ENCODE measurements around the gene KCNMB2.
"Not testable (repeated sequence)": the region's sequence is repeated elsewhere in the genome, so short reads cannot be mapped to it uniquely, and the experiment has no call there.

The KCNMB2 gene

GRCh38 chr3:178536211-178537079 is at the start of gene KCNMB2:
KCNMB2 (plus strand) TSS chr3:178536436.
- DNase-seq (ENCODE audit: low read depth in 2 of 3, low spot score in 2 of 3): no peak

DNA sequence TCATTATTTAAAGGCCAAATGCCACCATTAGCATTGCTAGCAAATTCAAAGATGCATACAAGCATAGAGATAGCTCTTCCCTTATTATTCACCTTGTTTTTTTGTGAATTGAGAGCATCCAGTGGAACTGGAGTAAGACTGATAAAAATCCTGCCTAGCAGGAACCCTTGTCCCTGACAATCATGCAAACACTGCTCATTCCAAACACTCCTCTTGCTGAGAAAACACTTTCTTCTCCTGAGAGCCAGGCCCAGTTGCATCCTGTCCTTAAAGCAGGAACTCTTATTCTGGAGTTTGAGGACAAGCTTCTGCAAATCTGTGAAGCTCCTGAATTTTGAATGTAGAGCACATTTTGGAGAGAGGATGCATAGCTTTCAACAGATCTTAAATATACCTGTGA is 49.3 kb upstream of the KCNMB2 start:
- DNase-seq (ENCODE audit: low read depth in 2 of 3, low spot score in 2 of 3): no peak

DNA sequence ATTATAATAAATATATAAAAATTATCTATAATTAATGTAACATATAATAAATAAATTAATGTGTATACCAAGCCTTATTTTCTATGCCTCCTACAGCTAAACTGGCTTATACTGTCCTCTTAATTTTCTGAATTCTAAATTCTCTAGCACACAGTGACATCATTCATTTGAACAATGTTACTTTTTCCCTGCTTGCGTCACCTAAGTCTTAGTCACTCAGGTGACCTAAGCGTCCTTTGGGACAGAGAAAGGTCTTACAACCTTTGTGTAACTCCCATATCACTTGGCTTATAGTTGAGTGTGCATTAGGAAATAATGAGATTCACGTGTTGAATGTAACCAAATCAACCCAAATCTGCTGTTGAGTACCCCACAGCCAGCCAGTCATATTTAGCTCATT is 48.5 kb upstream of the KCNMB2 start:
- no peak for DNase-seq (ENCODE audit: low read depth in 2 of 3, low spot score in 2 of 3)

- no peak for DNase-seq (ENCODE audit: low read depth in 2 of 3, low spot score in 2 of 3)
Measured at GRCh38 chr3:178491751-178492150, 44.5 kb upstream of the KCNMB2 start.

- no peak for DNase-seq (ENCODE audit: low read depth in 2 of 3, low spot score in 2 of 3)
Measured at GRCh38 chr3:178492491-178492890, 43.7 kb upstream of the KCNMB2 start.

DNA sequence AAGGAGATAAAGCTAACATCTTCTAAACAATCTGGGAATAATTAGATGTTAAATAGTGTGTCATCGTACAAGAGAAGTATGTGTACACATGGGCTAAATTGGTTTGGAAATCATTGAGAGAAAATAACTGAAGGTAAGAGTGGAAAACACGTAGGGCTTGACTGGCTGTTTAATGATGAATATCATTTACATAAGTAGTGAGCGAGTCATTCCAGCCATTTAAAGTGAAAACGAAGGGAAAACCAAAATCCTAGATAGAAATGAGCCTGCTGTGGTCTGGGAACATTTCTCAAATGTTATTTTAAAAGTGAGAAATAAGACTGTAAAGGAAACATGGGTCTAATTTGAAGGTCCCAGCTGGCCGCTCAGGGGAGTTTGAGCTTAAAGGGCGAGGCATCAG is 41.9 kb upstream of the KCNMB2 start:
- DNase-seq (ENCODE audit: low read depth in 2 of 3, low spot score in 2 of 3): no peak

DNA sequence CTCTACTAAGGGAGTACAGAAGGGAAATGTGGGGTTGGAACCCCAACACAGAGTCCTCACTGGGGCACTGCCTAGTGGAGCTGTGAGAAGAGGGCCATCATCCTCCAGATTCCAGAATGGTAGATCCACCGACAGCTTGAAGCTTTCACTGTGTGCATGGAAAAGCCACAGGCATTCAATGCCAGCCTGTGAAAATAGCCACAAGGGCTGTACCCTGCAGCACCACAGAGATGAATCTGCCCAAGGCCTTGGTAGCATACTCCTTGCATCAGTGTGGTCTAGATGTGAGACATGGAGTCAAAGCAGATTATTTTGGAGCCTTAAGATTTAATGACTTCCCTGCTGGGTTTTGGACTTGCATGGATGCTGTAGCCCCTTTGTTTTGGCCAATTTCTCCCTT is 39.3 kb upstream of the KCNMB2 start:
- DNase-seq (ENCODE audit: low read depth in 2 of 3, low spot score in 2 of 3): no peak

- DNase-seq (ENCODE audit: low read depth in 2 of 3, low spot score in 2 of 3): no peak
Measured at GRCh38 chr3:178498871-178499270, 37.4 kb upstream of the KCNMB2 start.

DNA sequence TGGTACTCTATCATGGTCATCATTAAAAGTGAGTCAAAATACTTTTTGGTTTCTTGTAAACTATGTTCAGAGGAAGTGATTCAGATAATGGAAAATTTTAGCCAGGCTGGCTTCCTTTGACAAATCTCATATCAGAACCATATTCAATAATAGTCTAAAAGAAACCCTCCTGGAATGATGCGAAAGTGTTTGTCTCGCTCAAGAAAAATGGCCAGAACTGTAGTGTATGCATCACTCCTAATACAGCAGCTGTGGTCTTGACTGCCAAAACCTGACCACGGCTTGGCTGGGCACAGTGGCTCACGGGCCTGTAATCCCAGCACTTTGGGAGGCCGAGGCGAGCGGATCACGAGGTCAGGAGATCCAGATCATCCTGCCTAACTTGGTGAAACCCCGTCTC is 35.6 kb upstream of the KCNMB2 start:
- DNase-seq (ENCODE audit: low read depth in 2 of 3, low spot score in 2 of 3): no peak

DNA sequence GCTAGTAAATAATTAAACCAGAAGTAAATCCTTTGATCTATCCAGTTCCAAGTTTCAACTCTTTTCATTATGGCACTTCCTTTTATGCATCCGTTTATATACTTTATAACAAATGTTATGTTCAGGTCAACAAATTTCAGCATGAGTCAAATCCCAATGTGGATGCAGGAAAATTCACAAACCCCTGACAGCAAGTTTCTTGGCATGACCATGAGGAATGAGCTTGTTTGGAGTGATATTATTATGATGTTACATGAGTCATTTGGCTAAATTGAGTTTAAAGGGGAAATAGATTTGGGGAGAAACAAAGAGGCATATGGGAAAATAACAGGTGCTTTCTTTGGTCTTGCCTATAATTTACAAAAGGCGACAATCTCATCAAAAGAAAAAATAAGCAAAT is 32.1 kb upstream of the KCNMB2 start:
- no peak for DNase-seq (ENCODE audit: low read depth in 2 of 3, low spot score in 2 of 3)

GRCh38 chr3:178505832-178506231 is 30.4 kb upstream of the KCNMB2 start:
- no peak for DNase-seq (ENCODE audit: low read depth in 2 of 3, low spot score in 2 of 3)

DNA sequence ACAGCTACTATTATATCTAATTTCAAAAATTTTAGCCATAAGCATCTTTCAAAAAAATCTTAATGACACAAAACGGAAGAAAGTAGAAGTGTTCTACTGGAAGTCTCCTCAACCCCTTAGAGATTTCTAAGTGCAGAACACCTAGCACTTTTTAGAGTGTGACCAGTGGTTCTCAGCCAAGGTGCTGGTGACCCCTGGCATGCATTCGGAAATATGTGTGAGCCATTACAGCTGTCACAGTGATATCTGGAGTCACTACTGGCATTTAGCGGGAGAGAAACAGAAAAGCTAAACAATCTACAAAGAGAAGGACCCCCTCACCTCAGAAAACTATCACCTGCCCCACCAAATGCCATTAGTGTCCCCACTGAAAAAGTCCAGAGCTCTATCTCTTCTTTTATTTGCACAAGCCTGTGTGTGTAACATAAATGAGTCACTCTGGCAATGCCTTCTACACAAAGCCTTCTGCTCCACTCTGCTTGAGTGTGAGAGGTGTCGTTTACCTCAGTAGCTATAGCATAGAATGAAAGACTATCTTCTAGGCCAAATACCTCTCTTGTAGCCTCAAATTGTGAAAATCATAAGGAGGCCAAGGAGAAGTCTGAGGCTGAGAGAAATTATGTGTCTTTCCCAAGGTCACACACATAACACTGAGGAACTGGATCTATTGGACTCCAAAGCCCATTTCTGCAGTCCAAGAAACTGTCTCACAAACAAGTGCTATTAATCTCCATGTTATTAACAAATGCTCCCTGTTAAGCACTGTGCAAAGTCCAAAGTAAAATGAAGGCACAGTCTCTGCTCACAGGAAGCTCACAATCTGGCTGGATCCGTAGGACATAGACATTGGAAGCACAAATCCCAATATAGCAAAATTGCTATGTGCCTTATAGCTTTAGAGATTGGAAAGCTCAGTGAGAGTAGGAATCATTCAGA is 28.5 kb upstream of the KCNMB2 start:
- no peak for DNase-seq (ENCODE audit: low read depth in 2 of 3, low spot score in 2 of 3)

DNA sequence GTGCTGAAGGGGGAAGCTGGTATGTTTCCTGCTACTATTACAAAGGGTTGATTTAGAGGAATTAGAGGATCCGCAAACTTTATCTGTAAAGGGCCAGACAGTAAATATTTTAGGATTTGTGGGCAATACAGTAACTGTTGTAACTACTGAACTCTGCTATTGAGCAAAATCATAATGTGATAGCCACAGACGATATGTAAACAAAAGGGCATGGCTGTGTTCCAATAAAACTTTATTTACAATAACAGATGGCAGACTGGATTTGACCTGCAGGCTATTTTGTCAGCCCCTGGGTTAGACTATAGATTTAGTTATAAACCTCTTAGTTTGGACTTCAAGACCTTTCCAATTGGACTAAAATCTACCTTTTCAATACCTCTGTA is 27.8 kb upstream of the KCNMB2 start:
- no peak for DNase-seq (ENCODE audit: low read depth in 2 of 3, low spot score in 2 of 3)

DNA sequence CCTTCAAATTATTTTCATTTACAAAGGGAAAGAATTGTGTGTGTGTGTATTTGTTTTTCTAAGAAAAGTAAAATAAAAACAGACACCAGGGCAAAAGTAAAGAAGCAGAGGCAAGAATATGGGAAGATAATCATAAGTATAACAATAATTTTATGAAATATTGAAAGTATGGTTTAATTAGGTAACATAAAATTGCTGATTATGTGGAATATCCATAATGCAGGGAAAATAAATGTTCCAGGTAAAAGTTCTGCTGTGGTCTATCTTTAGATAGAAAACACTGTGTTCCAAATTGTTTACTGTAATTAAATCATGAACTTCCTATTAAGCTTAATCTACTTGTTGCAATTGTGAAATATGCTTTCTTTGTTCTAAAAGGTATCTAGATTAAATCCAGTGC is 25.7 kb upstream of the KCNMB2 start:
- no peak for DNase-seq (ENCODE audit: low read depth in 2 of 3, low spot score in 2 of 3)

- no peak for DNase-seq (ENCODE audit: low read depth in 2 of 3, low spot score in 2 of 3)
Measured at GRCh38 chr3:178512647-178513046, 23.6 kb upstream of the KCNMB2 start.

GRCh38 chr3:178513546-178514380 is 22.5 kb upstream of the KCNMB2 start:
- no peak for DNase-seq (ENCODE audit: low read depth in 2 of 3, low spot score in 2 of 3)

GRCh38 chr3:178514401-178514800 is 21.8 kb upstream of the KCNMB2 start:
- DNase-seq (ENCODE audit: low read depth in 2 of 3, low spot score in 2 of 3): no peak

- DNase-seq (ENCODE audit: low read depth in 2 of 3, low spot score in 2 of 3): not testable (repeated sequence)
Measured at GRCh38 chr3:178515076-178515744, 21.0 kb upstream of the KCNMB2 start.

DNA sequence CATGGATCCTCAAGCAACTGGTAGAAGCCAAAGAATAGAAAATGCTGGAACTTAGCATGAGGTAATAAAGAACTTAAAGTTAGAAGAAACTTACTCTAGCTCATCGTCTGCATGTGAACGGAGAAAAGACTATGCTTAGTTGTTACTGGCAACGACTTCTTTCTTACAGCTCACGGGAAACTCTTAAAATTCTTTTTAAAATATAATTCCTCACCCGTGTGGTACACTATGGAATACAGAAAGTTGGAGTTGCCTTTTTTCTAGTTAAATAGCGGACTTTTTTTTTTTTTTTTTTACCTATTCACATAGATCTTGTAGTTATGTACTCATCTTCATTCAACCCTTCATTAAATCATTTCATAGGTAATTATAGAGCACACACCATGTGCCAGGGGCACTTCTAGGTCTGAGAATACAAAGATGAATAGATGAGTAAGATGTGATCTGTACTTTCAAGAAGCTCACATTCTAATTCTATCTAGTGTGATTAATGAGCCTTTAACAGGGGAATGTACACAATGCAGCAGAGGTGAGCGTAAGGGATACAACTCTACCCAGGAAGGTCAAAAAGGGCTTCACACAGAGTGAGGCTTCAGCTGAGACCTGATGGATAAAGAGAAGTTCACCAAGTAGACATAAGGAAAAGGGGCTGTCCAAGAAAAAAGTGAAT is 18.4 kb upstream of the KCNMB2 start:
- DNase-seq (ENCODE audit: low read depth in 2 of 3, low spot score in 2 of 3): no peak
